K562 (cell line): ENCODE data around the gene SREBF1. TPM values are rescaled to one million over a fixed set of nuclear protein-coding genes. Genes with fewer than 3 reads are reported as not detected.
A peak's percentile ranks its signal among the peaks of the same experiment; 100 is the strongest.

Experiments
- ATF1 ChIP-seq, 2 experiments: fragments of 450-650 bp in 1 of 2; IDR thresholded peaks; 2 replicates each; pipeline ENCODE4 v1.6.1; 2016; ENCODE audit warnings: missing compliant biosample characterization in 1 of 2, missing genetic modification characterization in 1 of 2
- CBX1 ChIP-seq: sonication (generic); IDR thresholded peaks from 2 replicates; pipeline ENCODE4 v1.6.1; 2016; ENCODE audit warnings: antibody characterized with exemption, low read depth, mild to moderate bottlenecking
- CTBP1 ChIP-seq: fragments of 450-650 bp; IDR thresholded peaks from 2 replicates; pipeline ENCODE4 v1.6.1; 2016; ENCODE audit warnings: borderline replicate concordance
- EGR1 ChIP-seq: fragments of 450-650 bp; conservative IDR thresholded peaks from 2 replicates; pipeline ENCODE4 v1.6.1; 2017; ENCODE audit warnings: mild to moderate bottlenecking
- ETV1 ChIP-seq: fragments of 450-650 bp; conservative IDR thresholded peaks from 2 replicates; pipeline ENCODE4 v1.6.1; 2016; ENCODE audit warnings: missing genetic modification characterization, control low read depth, low read depth, missing compliant biosample characterization
- IFI16 ChIP-seq: fragments of 250-450 bp; sonication (Bioruptor Pico); IDR thresholded peaks from 2 replicates; pipeline ENCODE4 v2.1.2; 2022; ENCODE audit warnings: mild to moderate bottlenecking, inconsistent platforms
- KLF10 ChIP-seq: fragments of 250-450 bp; sonication (Bioruptor Pico); IDR thresholded peaks from 2 replicates; pipeline ENCODE4 v1.6.1; 2021; ENCODE audit warnings: matching md5 sums
- NELFE ChIP-seq: IDR thresholded peaks from 2 replicates; pipeline ENCODE4 v1.6.1; 2011; ENCODE audit warnings: mild to moderate bottlenecking; ENCODE audit not compliant: insufficient read depth, insufficient read length
- NR3C1 ChIP-seq: sonication (generic); formaldehyde crosslinking; IDR thresholded peaks from 2 replicates; pipeline ENCODE4 v1.8.1; 2022; ENCODE audit warnings: missing genetic modification reagents
- PHF8 ChIP-seq: fragments of 200-600 bp; sonication (generic); IDR thresholded peaks from 2 replicates; pipeline ENCODE4 v1.6.1; 2012; ENCODE audit warnings: mixed run types, mild to moderate bottlenecking, inconsistent platforms, low read length, moderate library complexity, borderline replicate concordance
- POU5F1 ChIP-seq: fragments of 150-350 bp; IDR thresholded peaks from 2 replicates; pipeline ENCODE4 v1.6.1; 2014; ENCODE audit warnings: borderline replicate concordance, low read length, low read depth, mild to moderate bottlenecking; ENCODE audit not compliant: partially characterized antibody
- RBFOX2 ChIP-seq: fragments of 200-400 bp; formaldehyde crosslinking; IDR thresholded peaks from 2 replicates; pipeline ENCODE4 v1.6.1; 2017; ENCODE audit warnings: low read depth, mild to moderate bottlenecking, low read length, moderate library complexity
- SNRNP70 ChIP-seq: fragments of 200-400 bp; formaldehyde crosslinking; optimal IDR thresholded peaks from 2 replicates; pipeline ENCODE3; 2017; ENCODE audit warnings: low read depth, low read length
- SREBF1 ChIP-seq: fragments of 150-350 bp; IDR thresholded peaks from 2 replicates; pipeline ENCODE4 v1.6.1; 2014; ENCODE audit warnings: antibody characterized with exemption, low read depth, low read length, borderline replicate concordance
- SRF ChIP-seq, 2 experiments: fragments of 250-450, 450-650 bp in 1 of 2; sonication (Bioruptor Pico) in 1 of 2; sonication (generic) in 1 of 2; formaldehyde crosslinking; IDR thresholded peaks; 2 replicates each; pipeline versions ENCODE4 v1.5.0 to v1.5.1; 2020 to 2022; ENCODE audit warnings: mild to moderate bottlenecking in 1 of 2, missing genetic modification reagents in 1 of 2
- TARDBP ChIP-seq: fragments of 450-650 bp; IDR thresholded peaks from 2 replicates; pipeline ENCODE4 v1.6.1; 2016
- ZBTB8A ChIP-seq: fragments of 450-650 bp; IDR thresholded peaks from 2 replicates; pipeline ENCODE4 v1.6.1; 2018; ENCODE audit warnings: mild to moderate bottlenecking, moderate library complexity; ENCODE audit not compliant: partially characterized antibody
- ZFP30 ChIP-seq: fragments of 250-450 bp; sonication (Bioruptor Pico); IDR thresholded peaks from 2 replicates; pipeline ENCODE4 v1.8.0; 2022; ENCODE audit warnings: moderate library complexity, mild to moderate bottlenecking, inconsistent platforms, borderline replicate concordance
- ZNF134 ChIP-seq: fragments of 250-450 bp; sonication (Bioruptor Pico); conservative IDR thresholded peaks from 2 replicates; pipeline ENCODE4 v1.4.0; 2020
- ZNF561 ChIP-seq: fragments of 450-650 bp; formaldehyde crosslinking; conservative IDR thresholded peaks from 2 replicates; pipeline ENCODE4 v1.4.0; 2020; ENCODE audit warnings: mild to moderate bottlenecking, moderate library complexity
- ZNF76 ChIP-seq: fragments of 250-450 bp; sonication (Bioruptor Pico); IDR thresholded peaks from 2 replicates; pipeline ENCODE4 v1.4.0; 2020; ENCODE audit warnings: mild to moderate bottlenecking, moderate library complexity, borderline replicate concordance
- ZNF780A ChIP-seq: fragments of 250-450 bp; sonication (Bioruptor Pico); IDR thresholded peaks from 2 replicates; pipeline ENCODE4 v1.5.0; 2021; ENCODE audit warnings: mild to moderate bottlenecking
- polyA plus RNA-seq, 8 experiments: library from polyadenylated mRNA; depleted of rRNA in 4 of 8; stranded (reverse) in 5 of 8; unstranded in 3 of 8; fragments of >200 nt; fragmentation: Nextera tagmentation in 2 of 8; fragmentation: Illumina TruSeq in 1 of 8; extraction: Ambion mirVana in 2 of 8; extraction: Trizol in 1 of 8; gene quantifications; 2 replicates each; pipeline versions ENCODE4 v1.2.1 to v1.2.3, GENCODE V29; 2011 to 2014; ENCODE audit warnings: inconsistent platforms in 1 of 8, missing spikeins in 1 of 8
- total RNA-seq, 7 experiments: library from RNA; depleted of rRNA in 6 of 7; stranded (reverse); fragments of >200 nt in 6 of 7; fragmentation: Illumina TruSeq in 2 of 7; extraction: Trizol in 2 of 7; gene quantifications; 2 replicates each; pipeline versions ENCODE4 v1.2.1 to v1.2.3, GENCODE V29; 2011 to 2021; ENCODE audit warnings: low replicate concordance in 1 of 7
- TF ChIP-seq, protein P1 (sequence below): IDR thresholded peaks from 2 replicates; pipeline ENCODE4 v1.6.1; 2011; ENCODE audit not compliant: insufficient read length; ENCODE audit errors: extremely low read depth
- TF ChIP-seq, protein P2 (sequence below): fragments of 250-450 bp; sonication (Bioruptor Pico); IDR thresholded peaks from 2 replicates; pipeline ENCODE4 v1.8.0; 2021; ENCODE audit warnings: mild to moderate bottlenecking, moderate library complexity
- TF ChIP-seq, protein P3 (sequence below): sonication (generic); formaldehyde crosslinking; IDR thresholded peaks from 2 replicates; pipeline ENCODE4 v1.8.1; 2023; ENCODE audit warnings: mild to moderate bottlenecking, missing genetic modification reagents

Gene SREBF1
- total and polyA plus RNA-seq, 9 of the 15 experiments (the other 6 are each of a cell fraction or from before 2014, with no cell fraction given) = 1.6 to 169 (median 69.4) TPM

- TF ChIP-seq ETV1 (tag) (no peak), ZNF561 (no peak), ZNF76 (CRISPR knock-in tag) (peak; percentile 79; the same call in 1 of the 2 replicates), TARDBP (peak; percentile 53; the same call in 1 of the 2 replicates), POU5F1 (peak; percentile 48), ZNF780A (no peak), ZFP30 (no peak), NR3C1 (CRISPR knock-in tag) (no peak), CBX1 (peak; percentile 98), SREBF1 (peak; percentile 99), ATF1 (CRISPR knock-in tag; IDR thresholded peaks at IDR 0.05) (no peak), ATF1 (tag; IDR thresholded peaks at IDR 0.05) (peak; percentile 90), ZNF134 (CRISPR knock-in tag) (0 out of 2 replicates have a peak, but pooled peaks have one; percentile 22), IFI16 (CRISPR knock-in tag) (no peak), NELFE (no peak), SRF (CRISPR knock-in tag; IDR thresholded peaks at IDR 0.05) (no peak), CTBP1 (peak; percentile 89), PHF8 (peak; percentile 53; the same call in 1 of the 2 replicates), KLF10 (CRISPR knock-in tag) (no peak), EGR1 (no peak), ZBTB8A (no peak), SNRNP70 (no peak), RBFOX2 (peak; percentile 95)
- TF ChIP-seq, protein P1, sequence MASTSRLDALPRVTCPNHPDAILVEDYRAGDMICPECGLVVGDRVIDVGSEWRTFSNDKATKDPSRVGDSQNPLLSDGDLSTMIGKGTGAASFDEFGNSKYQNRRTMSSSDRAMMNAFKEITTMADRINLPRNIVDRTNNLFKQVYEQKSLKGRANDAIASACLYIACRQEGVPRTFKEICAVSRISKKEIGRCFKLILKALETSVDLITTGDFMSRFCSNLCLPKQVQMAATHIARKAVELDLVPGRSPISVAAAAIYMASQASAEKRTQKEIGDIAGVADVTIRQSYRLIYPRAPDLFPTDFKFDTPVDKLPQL = no peak
- TF ChIP-seq, protein P2, sequence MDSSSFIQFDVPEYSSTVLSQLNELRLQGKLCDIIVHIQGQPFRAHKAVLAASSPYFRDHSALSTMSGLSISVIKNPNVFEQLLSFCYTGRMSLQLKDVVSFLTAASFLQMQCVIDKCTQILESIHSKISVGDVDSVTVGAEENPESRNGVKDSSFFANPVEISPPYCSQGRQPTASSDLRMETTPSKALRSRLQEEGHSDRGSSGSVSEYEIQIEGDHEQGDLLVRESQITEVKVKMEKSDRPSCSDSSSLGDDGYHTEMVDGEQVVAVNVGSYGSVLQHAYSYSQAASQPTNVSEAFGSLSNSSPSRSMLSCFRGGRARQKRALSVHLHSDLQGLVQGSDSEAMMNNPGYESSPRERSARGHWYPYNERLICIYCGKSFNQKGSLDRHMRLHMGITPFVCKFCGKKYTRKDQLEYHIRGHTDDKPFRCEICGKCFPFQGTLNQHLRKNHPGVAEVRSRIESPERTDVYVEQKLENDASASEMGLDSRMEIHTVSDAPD (CRISPR knock-in tag) = no peak
- TF ChIP-seq, protein P3, sequence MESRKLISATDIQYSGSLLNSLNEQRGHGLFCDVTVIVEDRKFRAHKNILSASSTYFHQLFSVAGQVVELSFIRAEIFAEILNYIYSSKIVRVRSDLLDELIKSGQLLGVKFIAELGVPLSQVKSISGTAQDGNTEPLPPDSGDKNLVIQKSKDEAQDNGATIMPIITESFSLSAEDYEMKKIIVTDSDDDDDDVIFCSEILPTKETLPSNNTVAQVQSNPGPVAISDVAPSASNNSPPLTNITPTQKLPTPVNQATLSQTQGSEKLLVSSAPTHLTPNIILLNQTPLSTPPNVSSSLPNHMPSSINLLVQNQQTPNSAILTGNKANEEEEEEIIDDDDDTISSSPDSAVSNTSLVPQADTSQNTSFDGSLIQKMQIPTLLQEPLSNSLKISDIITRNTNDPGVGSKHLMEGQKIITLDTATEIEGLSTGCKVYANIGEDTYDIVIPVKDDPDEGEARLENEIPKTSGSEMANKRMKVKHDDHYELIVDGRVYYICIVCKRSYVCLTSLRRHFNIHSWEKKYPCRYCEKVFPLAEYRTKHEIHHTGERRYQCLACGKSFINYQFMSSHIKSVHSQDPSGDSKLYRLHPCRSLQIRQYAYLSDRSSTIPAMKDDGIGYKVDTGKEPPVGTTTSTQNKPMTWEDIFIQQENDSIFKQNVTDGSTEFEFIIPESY (CRISPR knock-in tag) = no peak
Measured at GRCh38 chr17:17839791-17840707, 3.3 kb upstream of the SREBF1 start (continued).
